ENCODE results near the gene RCSD1.

The RCSD1 gene

DNA sequence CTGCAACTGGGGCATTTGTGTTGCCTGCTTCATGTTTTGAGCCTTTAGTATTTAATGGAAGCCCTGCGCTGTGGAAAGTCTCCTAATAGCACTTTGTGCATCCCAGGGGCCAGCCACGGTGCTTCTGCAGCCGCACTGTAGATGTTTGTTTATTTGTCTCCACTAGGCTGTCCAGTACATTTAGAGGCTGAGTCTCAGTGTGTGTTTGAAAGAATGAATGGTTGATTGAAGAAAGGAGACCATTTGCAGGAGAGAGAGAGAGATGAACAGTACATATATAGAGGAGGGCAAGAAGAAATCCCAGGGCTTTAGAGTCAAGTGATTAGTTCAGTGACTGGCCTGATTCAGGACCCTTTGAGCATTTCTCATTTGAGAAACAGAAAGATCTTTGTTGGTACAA lies 125.6 kb downstream of the RCSD1 start:
- Histone ChIP-seq H3K27ac (ENCODE audit: low read length) (no peak overlapping the region), H3K9me3 (ENCODE audit: control insufficient read depth in 1 of 2, low read length in 2 of 2) (no peaks in the 10 kb centered on the region), H3K4me3 (ENCODE audit: low read depth in 1 of 2, low read length in 2 of 2) (no peak overlapping the region), H3K27me3 (ENCODE audit: low read depth, low read length) (no peaks in the 10 kb centered on the region), H3K4me1 (ENCODE audit: control insufficient read depth in 1 of 2, insufficient read depth in 2 of 2, low read length in 2 of 2) (peaks cover 17 to 28% of the 10 kb centered on the region in 2 donors), H3K36me3 (ENCODE audit: control insufficient read depth in 1 of 2, insufficient read depth in 2 of 2, low read length in 2 of 2) (no peaks in the 10 kb centered on the region)

Measured in muscle layer of duodenum (tissue), 2 donors.